Loucy (cell line): ENCODE data around the gene KIAA0319L.

Experiments
- H2AFZ ChIP-seq: fragments of 200-600 bp; sonication (generic); 2 replicates; pipeline ENCODE4 v1.6.0; 2016; ENCODE audit warnings: antibody characterized with exemption, mild to moderate bottlenecking, low read length, moderate library complexity
- H3F3A ChIP-seq: fragments of 200-600 bp; 2 replicates; pipeline ENCODE4 v1.6.0; 2016; ENCODE audit warnings: antibody characterized with exemption, low read depth, mild to moderate bottlenecking
- H3K27me3 ChIP-seq: fragments of 200-600 bp; sonication (generic); 2 replicates; pipeline ENCODE4 v1.6.1; 2014; ENCODE audit warnings: low read length, mild to moderate bottlenecking; ENCODE audit not compliant: insufficient read depth, poor library complexity, severe bottlenecking
- H3K36me3 ChIP-seq: fragments of 200-600 bp; sonication (generic); 2 replicates; pipeline ENCODE4 v1.6.1; 2016; ENCODE audit warnings: low read length; ENCODE audit not compliant: insufficient read depth
- H3K4me1 ChIP-seq: fragments of 200-600 bp; sonication (generic); 2 replicates; pipeline ENCODE4 v1.5.1; 2014; ENCODE audit warnings: low read length, mild to moderate bottlenecking; ENCODE audit not compliant: insufficient read depth, poor library complexity, severe bottlenecking
- H3K4me2 ChIP-seq: fragments of 200-600 bp; sonication (generic); 2 replicates; pipeline ENCODE4 v1.6.0; 2014; ENCODE audit warnings: antibody characterized with exemption, low read length, low read depth, mild to moderate bottlenecking; ENCODE audit not compliant: poor library complexity, severe bottlenecking
- H3K4me3 ChIP-seq: fragments of 200-600 bp; sonication (generic); 2 replicates; pipeline ENCODE4 v1.5.1; 2014; ENCODE audit warnings: low read length, mild to moderate bottlenecking, mixed read lengths; ENCODE audit not compliant: poor library complexity, severe bottlenecking
- H3K79me2 ChIP-seq: fragments of 200-600 bp; sonication (generic); 2 replicates; pipeline ENCODE4 v1.6.1; 2014; ENCODE audit warnings: low read length; ENCODE audit not compliant: insufficient read depth
- H3K9ac ChIP-seq: fragments of 200-600 bp; sonication (generic); 2 replicates; pipeline ENCODE4 v1.6.0; 2014; ENCODE audit warnings: mild to moderate bottlenecking, low read depth, low read length, moderate library complexity; ENCODE audit not compliant: poor library complexity, severe bottlenecking
- H3K9me2 ChIP-seq: fragments of 200-600 bp; sonication (generic); replicated peaks from 2 replicates; pipeline ENCODE4 v1.6.1; 2016; ENCODE audit warnings: low read depth, low read length, mixed read lengths
- H3K9me3 ChIP-seq: fragments of 200-600 bp; sonication (generic); 2 replicates; pipeline ENCODE4 v1.6.1; 2014; ENCODE audit warnings: mild to moderate bottlenecking, antibody characterized with exemption, low read length, low read depth; ENCODE audit not compliant: insufficient read depth
- H4K20me1 ChIP-seq: fragments of 200-600 bp; sonication (generic); 2 replicates; pipeline ENCODE4 v1.6.0; 2014; ENCODE audit warnings: antibody characterized with exemption, low read length, mild to moderate bottlenecking; ENCODE audit not compliant: insufficient read depth, poor library complexity, severe bottlenecking
- EZH2phosphoT487 ChIP-seq: fragments of 200-600 bp; IDR thresholded peaks from 2 replicates; pipeline ENCODE4 v1.6.1; 2018; ENCODE audit warnings: antibody characterized with exemption, mild to moderate bottlenecking, moderate library complexity, borderline replicate concordance
- TF ChIP-seq, protein P1 (sequence below): fragments of 200-600 bp; sonication (generic); conservative IDR thresholded peaks from 2 replicates; pipeline ENCODE4 v1.5.1; 2014; ENCODE audit warnings: mild to moderate bottlenecking, antibody characterized with exemption, low read length

KIAA0319L gene

DNA sequence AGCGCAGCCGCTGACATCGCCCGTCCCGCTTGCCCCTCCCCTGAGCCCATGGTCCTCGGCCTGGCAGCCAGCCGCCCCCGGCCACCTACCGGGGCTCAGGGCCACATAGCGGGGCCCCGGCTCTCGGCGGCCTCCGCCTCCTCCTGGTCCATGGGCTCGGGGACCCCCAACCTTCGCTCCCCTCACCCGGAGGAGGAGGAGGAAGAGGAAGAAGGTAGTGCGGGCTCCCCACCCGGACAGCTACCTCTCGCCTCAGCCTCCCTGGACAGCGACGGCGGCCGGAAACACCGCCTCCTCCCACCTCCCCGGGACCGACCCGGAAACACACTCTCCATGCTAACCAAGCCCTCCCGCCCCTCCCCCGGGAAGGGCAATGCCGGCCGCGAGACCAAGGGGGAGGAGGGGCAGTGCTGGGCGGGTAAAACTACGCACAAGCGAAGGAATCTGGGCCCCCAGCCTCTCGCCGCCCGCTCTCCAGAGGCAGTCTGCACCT lies at the start of gene KIAA0319L:
Gene KIAA0319L (minus strand): TSS at position 286 of the 493 bp plus-strand sequence. CDS start 2,912 bp downstream, outside the sequence.
- Histone ChIP-seq H3F3A (no peaks in the 10 kb centered on the region), H3K4me1 (peaks cover 47% of the 10 kb centered on the region), H3K36me3 (peaks cover 4% of the 10 kb centered on the region; the same call in 1 of the 2 replicates), H3K4me3 (peak within 1 kb of the TSS; percentile 81), H3K79me2 (peaks cover 63% of the 10 kb centered on the region), H3K4me2 (peak within 1 kb of the TSS; percentile 95), H2AFZ (peak within 1 kb of the TSS; percentile 99), H3K9me3 (no peaks in the 10 kb centered on the region), H3K9me2 (no peaks in the 10 kb centered on the region), H3K9ac (peak within 1 kb of the TSS; percentile 86), H3K27me3 (no peaks in the 10 kb centered on the region), H4K20me1 (peaks cover 18% of the 10 kb centered on the region)
- TF ChIP-seq EZH2phosphoT487: no peak
- TF ChIP-seq, protein P1, sequence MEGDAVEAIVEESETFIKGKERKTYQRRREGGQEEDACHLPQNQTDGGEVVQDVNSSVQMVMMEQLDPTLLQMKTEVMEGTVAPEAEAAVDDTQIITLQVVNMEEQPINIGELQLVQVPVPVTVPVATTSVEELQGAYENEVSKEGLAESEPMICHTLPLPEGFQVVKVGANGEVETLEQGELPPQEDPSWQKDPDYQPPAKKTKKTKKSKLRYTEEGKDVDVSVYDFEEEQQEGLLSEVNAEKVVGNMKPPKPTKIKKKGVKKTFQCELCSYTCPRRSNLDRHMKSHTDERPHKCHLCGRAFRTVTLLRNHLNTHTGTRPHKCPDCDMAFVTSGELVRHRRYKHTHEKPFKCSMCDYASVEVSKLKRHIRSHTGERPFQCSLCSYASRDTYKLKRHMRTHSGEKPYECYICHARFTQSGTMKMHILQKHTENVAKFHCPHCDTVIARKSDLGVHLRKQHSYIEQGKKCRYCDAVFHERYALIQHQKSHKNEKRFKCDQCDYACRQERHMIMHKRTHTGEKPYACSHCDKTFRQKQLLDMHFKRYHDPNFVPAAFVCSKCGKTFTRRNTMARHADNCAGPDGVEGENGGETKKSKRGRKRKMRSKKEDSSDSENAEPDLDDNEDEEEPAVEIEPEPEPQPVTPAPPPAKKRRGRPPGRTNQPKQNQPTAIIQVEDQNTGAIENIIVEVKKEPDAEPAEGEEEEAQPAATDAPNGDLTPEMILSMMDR: no peak

DNA sequence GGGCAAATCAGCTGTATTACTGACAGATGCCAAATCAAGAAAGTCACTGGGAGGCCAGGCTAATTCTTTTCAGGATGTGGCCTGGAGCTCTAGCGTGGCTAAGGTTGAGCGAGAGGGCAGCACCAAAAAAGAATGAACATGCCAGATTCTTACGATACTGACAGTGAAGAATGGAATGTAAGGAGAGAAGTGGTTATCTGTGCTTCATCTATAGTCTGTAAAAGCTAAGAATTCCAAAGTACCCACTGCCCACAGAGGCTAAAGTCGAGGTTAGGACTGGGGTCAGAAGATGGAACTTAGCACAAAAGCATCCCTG lies 48.6 kb upstream of the KIAA0319L start:
- Histone ChIP-seq H2AFZ (no peak overlapping the region), H4K20me1 (no peaks in the 10 kb centered on the region), H3K4me1 (no peaks in the 10 kb centered on the region), H3K9me2 (no peaks in the 10 kb centered on the region), H3K4me2 (no peak overlapping the region), H3K79me2 (peaks cover 13% of the 10 kb centered on the region), H3K9me3 (no peaks in the 10 kb centered on the region), H3K4me3 (no peak overlapping the region), H3K36me3 (peaks cover 92% of the 10 kb centered on the region), H3K27me3 (no peaks in the 10 kb centered on the region), H3F3A (no peaks in the 10 kb centered on the region), H3K9ac (no peak overlapping the region)
- TF ChIP-seq, protein P1: no peak
- no peak for TF ChIP-seq EZH2phosphoT487

DNA sequence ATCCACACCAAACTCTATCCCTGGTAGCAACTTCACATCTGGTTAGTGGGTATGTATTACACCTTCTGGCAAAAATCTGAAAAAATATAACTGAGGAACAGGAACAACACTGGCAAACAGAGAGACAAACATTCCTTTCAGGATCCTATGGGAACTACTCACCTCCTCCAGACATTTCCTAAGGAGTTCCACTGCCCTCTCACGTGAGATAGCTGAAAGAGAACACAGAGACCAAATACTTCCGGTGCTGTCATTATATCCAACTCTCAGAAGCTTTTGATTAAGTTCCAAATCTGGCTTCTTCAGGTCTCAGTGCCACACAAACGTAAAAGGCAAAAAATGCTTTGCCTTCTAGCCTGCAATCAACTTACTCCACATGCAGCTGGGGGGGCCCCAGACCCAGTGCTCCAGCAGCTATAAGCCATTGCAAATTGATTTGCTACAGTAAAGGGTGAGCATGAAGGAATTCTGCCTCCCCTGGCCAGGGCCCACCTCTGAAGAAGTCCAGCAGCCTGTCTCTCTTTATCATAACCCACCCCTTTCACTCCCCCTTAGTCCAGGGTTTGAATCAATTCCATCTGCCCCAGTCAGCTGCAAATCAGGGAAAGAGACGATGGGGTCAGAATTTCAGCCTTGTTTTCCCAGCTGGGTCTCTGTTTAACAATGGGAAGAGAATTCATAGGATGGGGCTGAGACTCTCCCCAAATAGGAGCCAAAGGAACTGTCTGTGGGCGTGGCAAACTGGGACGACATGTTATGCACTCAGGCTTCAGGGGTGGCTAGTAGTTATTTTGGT lies 48.1 kb upstream of the KIAA0319L start:
- H3K27me3 ChIP-seq: no peaks in the 10 kb centered on the region
- H2AFZ ChIP-seq: no peak overlapping the region
- H3K4me2 ChIP-seq: no peak overlapping the region
- H3K9me3 ChIP-seq: no peaks in the 10 kb centered on the region
- TF ChIP-seq, protein P1: no peak
- TF ChIP-seq EZH2phosphoT487: no peak
- H3K9me2 ChIP-seq: no peaks in the 10 kb centered on the region
- peaks cover 13% of the 10 kb centered on the region for H3K79me2 ChIP-seq
- H4K20me1 ChIP-seq: no peaks in the 10 kb centered on the region
- no peaks in the 10 kb centered on the region for H3F3A ChIP-seq
- H3K9ac ChIP-seq: no peak overlapping the region
- no peaks in the 10 kb centered on the region for H3K4me1 ChIP-seq
- no peak overlapping the region for H3K4me3 ChIP-seq
- H3K36me3 ChIP-seq: peaks cover 95% of the 10 kb centered on the region
